IgD-negative memory B cell (primary cell): ENCODE results near the gene DPP6. TPM values are rescaled to one million over a fixed set of nuclear protein-coding genes. Genes with fewer than 3 reads are reported as not detected.

Experiments
- H3K27ac Mint-ChIP-seq, 3 donors: one replicate each; pipeline ENCODE4 v1.8.0; 2020 to 2022; ENCODE audit warnings: mild to moderate bottlenecking in 3 of 3, mixed read lengths in 3 of 3, moderate library complexity in 1 of 3
- H3K27me3 Mint-ChIP-seq: one replicate; pipeline ENCODE4 v1.8.0; 2021; ENCODE audit warnings: mixed read lengths
- H3K36me3 Mint-ChIP-seq: one replicate; pipeline ENCODE4 v1.8.0; 2020; ENCODE audit warnings: mild to moderate bottlenecking, mixed read lengths
- H3K4me1 Mint-ChIP-seq, 3 donors: one replicate each; pipeline ENCODE4 v1.8.0; 2020 to 2022; ENCODE audit warnings: mixed read lengths in 3 of 3, mild to moderate bottlenecking in 1 of 3
- H3K4me3 Mint-ChIP-seq, 4 donors: one replicate each; pipeline ENCODE4 v1.8.0; 2020 to 2022; ENCODE audit warnings: mild to moderate bottlenecking in 4 of 4, mixed read lengths in 4 of 4, moderate library complexity in 3 of 4
- H3K9me3 Mint-ChIP-seq, 3 donors: one replicate each; pipeline ENCODE4 v1.8.0; 2020 to 2021; ENCODE audit warnings: mixed read lengths in 3 of 3, mild to moderate bottlenecking in 1 of 3
- polyA plus RNA-seq: library from polyadenylated mRNA; unstranded; fragments of 300-500 nt; fragmentation: Illumina TruSeq; gene quantifications from one replicate; pipeline ENCODE4 v1.2.3, GENCODE V29; 2021

DPP6 gene
- polyA plus RNA-seq, 1 donor from 2014 or later = not detected

GRCh38 chr7:154484406-154484805, 432.2 kb downstream of the DPP6 start:
- no peaks in the 10 kb centered on the region for H3K27me3 Mint-ChIP-seq
- no peaks in the 10 kb centered on the region for H3K36me3 Mint-ChIP-seq
- no peaks in the 10 kb centered on the region for H3K4me1 Mint-ChIP-seq
- no peak overlapping the region for H3K27ac Mint-ChIP-seq
- peaks cover 6 to 9% (median 8%) of the 10 kb centered on the region in 3 donors for H3K9me3 Mint-ChIP-seq
- H3K4me3 Mint-ChIP-seq = no peak overlapping the region

- Mint-ChIP-seq H3K36me3 (no peaks in the 10 kb centered on the region), H3K4me1 (no peaks in the 10 kb centered on the region), H3K27me3 (no peaks in the 10 kb centered on the region), H3K9me3 (peaks cover 6 to 12% (median 9%) of the 10 kb centered on the region in 3 donors), H3K27ac (no peak overlapping the region), H3K4me3 (no peak overlapping the region)
Measured at GRCh38 chr7:154484943-154485342, 432.7 kb downstream of the DPP6 start.

- no peaks in the 10 kb centered on the region for H3K4me1 Mint-ChIP-seq
- H3K4me3 Mint-ChIP-seq = no peak overlapping the region
- no peaks in the 10 kb centered on the region for H3K27me3 Mint-ChIP-seq
- peaks cover 6 to 28% (median 6%) of the 10 kb centered on the region in 3 donors for H3K9me3 Mint-ChIP-seq
- no peak overlapping the region for H3K27ac Mint-ChIP-seq
- no peaks in the 10 kb centered on the region for H3K36me3 Mint-ChIP-seq
Measured at GRCh38 chr7:154489897-154490296, 437.7 kb downstream of the DPP6 start.

- Mint-ChIP-seq H3K9me3 (peaks cover 4 to 24% (median 9%) of the 10 kb centered on the region in 3 donors), H3K36me3 (no peaks in the 10 kb centered on the region), H3K4me1 (no peaks in the 10 kb centered on the region), H3K27me3 (no peaks in the 10 kb centered on the region), H3K4me3 (no peak overlapping the region), H3K27ac (no peak overlapping the region)
Measured at GRCh38 chr7:154493594-154493993, 441.4 kb downstream of the DPP6 start.

GRCh38 chr7:154497751-154498150, 445.6 kb downstream of the DPP6 start:
- no peaks in the 10 kb centered on the region for H3K27me3 Mint-ChIP-seq
- peaks cover 6 to 32% (median 8%) of the 10 kb centered on the region in 3 donors for H3K9me3 Mint-ChIP-seq
- no peak overlapping the region for H3K4me3 Mint-ChIP-seq
- no peaks in the 10 kb centered on the region for H3K4me1 Mint-ChIP-seq
- H3K36me3 Mint-ChIP-seq = no peaks in the 10 kb centered on the region
- H3K27ac Mint-ChIP-seq = no peak overlapping the region

- H3K4me1 Mint-ChIP-seq = no peaks in the 10 kb centered on the region
- no peak overlapping the region for H3K4me3 Mint-ChIP-seq
- no peak overlapping the region for H3K27ac Mint-ChIP-seq
- H3K9me3 Mint-ChIP-seq = peaks cover 0 to 19% (median 6%) of the 10 kb centered on the region in 3 donors
- H3K27me3 Mint-ChIP-seq = no peaks in the 10 kb centered on the region
- no peaks in the 10 kb centered on the region for H3K36me3 Mint-ChIP-seq
Measured at GRCh38 chr7:154503962-154504550, 451.9 kb downstream of the DPP6 start.

GRCh38 chr7:154504918-154505317, 452.7 kb downstream of the DPP6 start:
- Mint-ChIP-seq H3K4me3 (no peak overlapping the region), H3K27me3 (no peaks in the 10 kb centered on the region), H3K4me1 (no peaks in the 10 kb centered on the region), H3K27ac (no peak overlapping the region), H3K9me3 (peaks cover 3 to 26% (median 8%) of the 10 kb centered on the region in 3 donors), H3K36me3 (no peaks in the 10 kb centered on the region)

- Mint-ChIP-seq H3K9me3 (peaks cover 3 to 26% (median 10%) of the 10 kb centered on the region in 3 donors), H3K27ac (no peak overlapping the region), H3K36me3 (no peaks in the 10 kb centered on the region), H3K27me3 (no peaks in the 10 kb centered on the region), H3K4me1 (no peaks in the 10 kb centered on the region), H3K4me3 (no peak overlapping the region)
Measured at GRCh38 chr7:154505362-154505761, 453.2 kb downstream of the DPP6 start.

- peaks cover 3 to 13% (median 7%) of the 10 kb centered on the region in 3 donors for H3K9me3 Mint-ChIP-seq
Measured at GRCh38 chr7:154509192-154509591, 457.0 kb downstream of the DPP6 start.

GRCh38 chr7:154512121-154512833, 460.1 kb downstream of the DPP6 start:
- H3K36me3 Mint-ChIP-seq = no peaks in the 10 kb centered on the region
- H3K27ac Mint-ChIP-seq = no peak overlapping the region
- no peaks in the 10 kb centered on the region for H3K4me1 Mint-ChIP-seq
- no peaks in the 10 kb centered on the region for H3K27me3 Mint-ChIP-seq
- peaks cover 4 to 15% (median 10%) of the 10 kb centered on the region in 3 donors for H3K9me3 Mint-ChIP-seq
- H3K4me3 Mint-ChIP-seq = no peak overlapping the region

More at GRCh38 chr7:154509192-154509591, 457.0 kb downstream of the DPP6 start:
- Mint-ChIP-seq H3K4me1 (no peaks in the 10 kb centered on the region), H3K27me3 (no peaks in the 10 kb centered on the region), H3K4me3 (no peak overlapping the region), H3K36me3 (no peaks in the 10 kb centered on the region), H3K27ac (no peak overlapping the region)

GRCh38 chr7:154517768-154518167, 465.6 kb downstream of the DPP6 start:
- Mint-ChIP-seq H3K4me3 (no peak overlapping the region), H3K36me3 (no peaks in the 10 kb centered on the region), H3K4me1 (no peaks in the 10 kb centered on the region), H3K9me3 (peaks cover 5 to 15% (median 5%) of the 10 kb centered on the region in 3 donors), H3K27ac (no peak overlapping the region), H3K27me3 (no peaks in the 10 kb centered on the region)

GRCh38 chr7:154519229-154519628, 467.0 kb downstream of the DPP6 start:
- H3K27ac Mint-ChIP-seq = no peak overlapping the region
- no peaks in the 10 kb centered on the region for H3K4me1 Mint-ChIP-seq
- H3K4me3 Mint-ChIP-seq = no peak overlapping the region
- no peaks in the 10 kb centered on the region for H3K27me3 Mint-ChIP-seq
- H3K36me3 Mint-ChIP-seq = no peaks in the 10 kb centered on the region
- H3K9me3 Mint-ChIP-seq = peaks cover 5 to 20% (median 5%) of the 10 kb centered on the region in 3 donors

GRCh38 chr7:154530136-154530535, 477.9 kb downstream of the DPP6 start:
- Mint-ChIP-seq H3K27me3 (no peaks in the 10 kb centered on the region), H3K9me3 (peaks cover 0 to 19% (median 12%) of the 10 kb centered on the region in 3 donors), H3K36me3 (no peaks in the 10 kb centered on the region), H3K27ac (no peak overlapping the region), H3K4me3 (no peak overlapping the region), H3K4me1 (no peaks in the 10 kb centered on the region)

- Mint-ChIP-seq H3K4me1 (no peaks in the 10 kb centered on the region), H3K4me3 (no peak overlapping the region), H3K36me3 (no peaks in the 10 kb centered on the region), H3K27me3 (no peaks in the 10 kb centered on the region), H3K27ac (no peak overlapping the region), H3K9me3 (peaks cover 0 to 19% (median 13%) of the 10 kb centered on the region in 3 donors)
Measured at GRCh38 chr7:154532771-154533170, 480.6 kb downstream of the DPP6 start.

GRCh38 chr7:154540596-154540995, 488.4 kb downstream of the DPP6 start:
- H3K4me1 Mint-ChIP-seq = no peaks in the 10 kb centered on the region
- peaks cover 0 to 5% (median 2%) of the 10 kb centered on the region in 3 donors for H3K9me3 Mint-ChIP-seq
- peak overlapping the region in 1 of 4 donors; percentile 38 for H3K4me3 Mint-ChIP-seq
- no peak overlapping the region for H3K27ac Mint-ChIP-seq
- no peaks in the 10 kb centered on the region for H3K27me3 Mint-ChIP-seq
- H3K36me3 Mint-ChIP-seq = no peaks in the 10 kb centered on the region

- H3K4me1 Mint-ChIP-seq = no peaks in the 10 kb centered on the region
- H3K4me3 Mint-ChIP-seq = no peak overlapping the region
- H3K9me3 Mint-ChIP-seq = peaks cover 0 to 2% (median 2%) of the 10 kb centered on the region in 3 donors
- no peaks in the 10 kb centered on the region for H3K27me3 Mint-ChIP-seq
- H3K27ac Mint-ChIP-seq = no peak overlapping the region
- no peaks in the 10 kb centered on the region for H3K36me3 Mint-ChIP-seq
Measured at GRCh38 chr7:154541606-154542005, 489.4 kb downstream of the DPP6 start.
